Measurements from ENCODE around the gene PHLPP1. TPM values are rescaled to one million over a fixed set of nuclear protein-coding genes. Genes with fewer than 3 reads are reported as not detected.

PHLPP1 gene
- 10 to 100 TPM in 2 of 4 donors, 1 to 10 TPM in 2; 6.3 to 18.0 (median 10.4) TPM for total RNA-seq

GRCh38 chr18:62715436-62715758 lies at the start of gene PHLPP1:
Gene PHLPP1 (plus strand): TSS chr18:62715541. CDS start chr18:62715684, 143 bp downstream.
- ATAC-seq (ENCODE audit: low FRiP score): no peak

DNA sequence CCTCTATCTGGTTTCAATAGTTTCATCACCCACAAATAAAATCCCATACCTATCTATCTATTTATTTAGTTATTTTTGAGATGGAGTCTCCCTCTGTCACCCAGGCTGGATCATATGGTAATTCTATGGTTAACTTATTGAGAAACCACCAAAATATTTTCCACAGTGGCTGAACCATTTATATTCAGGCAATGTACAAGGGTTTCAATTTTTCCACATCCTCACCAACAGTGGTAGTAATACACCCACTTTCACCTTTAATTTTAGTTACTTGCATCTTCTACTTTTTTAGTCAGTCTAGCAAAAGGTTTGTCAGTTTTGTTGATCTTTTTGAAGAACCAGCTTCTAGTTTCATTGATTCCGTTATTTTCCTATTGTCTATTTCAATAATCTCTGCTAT lies 46.1 kb upstream of the PHLPP1 start:
- no peak for TF ChIP-seq CTCF (IDR thresholded peaks at IDR 0.05)
- no peak for DNase-seq (ENCODE audit: low spot score)
- ATAC-seq (ENCODE audit: low FRiP score): no peak

More at GRCh38 chr18:62715436-62715758, at the start of gene PHLPP1:
- TF ChIP-seq CTCF (IDR thresholded peaks at IDR 0.05): no peak
- no peak for DNase-seq (ENCODE audit: low spot score)

DNA sequence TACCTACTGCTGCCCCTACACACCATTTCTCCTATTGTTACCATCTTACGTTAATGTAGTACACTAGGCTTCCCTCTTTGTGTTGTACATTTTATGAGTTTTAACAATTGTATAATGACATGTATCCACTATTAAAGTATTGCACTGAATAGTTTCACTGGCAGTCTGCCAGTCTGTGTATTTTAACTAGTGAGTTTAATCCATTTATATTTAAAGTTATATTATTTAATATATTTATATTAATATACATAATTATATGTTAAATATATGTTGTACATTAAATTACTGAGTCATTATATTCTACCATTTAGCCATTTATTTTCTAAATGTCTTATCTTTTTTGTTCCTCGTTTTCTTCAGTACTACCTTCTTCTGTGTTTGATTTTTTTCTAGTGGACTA lies 44.8 kb upstream of the PHLPP1 start:
- ATAC-seq (ENCODE audit: low FRiP score): no peak
- DNase-seq (ENCODE audit: low spot score): no peak

DNA sequence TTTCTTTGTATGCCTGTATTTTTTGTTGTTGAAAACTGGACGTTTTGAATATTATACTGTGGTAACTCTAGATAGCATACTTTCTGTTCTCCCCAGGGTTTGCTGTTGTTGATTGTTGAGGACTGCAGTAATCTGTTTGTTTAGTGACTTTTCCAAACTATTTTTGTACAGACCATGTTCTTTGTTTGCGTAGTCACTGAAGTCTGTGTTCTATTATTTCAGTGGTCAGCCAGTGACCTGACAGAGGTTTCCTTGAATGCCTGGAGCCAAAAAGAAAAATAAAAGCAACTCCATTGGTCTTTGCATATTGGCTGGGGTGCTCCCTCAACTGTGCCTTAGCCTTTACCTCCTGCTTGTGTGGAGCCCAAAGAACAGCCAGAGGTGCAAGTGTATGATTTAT lies 42.7 kb upstream of the PHLPP1 start:
- TF ChIP-seq CTCF (IDR thresholded peaks at IDR 0.05): no peak
- ATAC-seq (ENCODE audit: low FRiP score) (no peak), DNase-seq (ENCODE audit: low spot score) (no peak)

More for the DNA sequence above, 44.8 kb upstream of the PHLPP1 start:
- no peak for TF ChIP-seq CTCF (IDR thresholded peaks at IDR 0.05)

GRCh38 chr18:62678847-62679485 lies 36.4 kb upstream of the PHLPP1 start:
- DNase-seq (ENCODE audit: low spot score): no peak
- no peak for TF ChIP-seq CTCF (IDR thresholded peaks at IDR 0.05)

DNA sequence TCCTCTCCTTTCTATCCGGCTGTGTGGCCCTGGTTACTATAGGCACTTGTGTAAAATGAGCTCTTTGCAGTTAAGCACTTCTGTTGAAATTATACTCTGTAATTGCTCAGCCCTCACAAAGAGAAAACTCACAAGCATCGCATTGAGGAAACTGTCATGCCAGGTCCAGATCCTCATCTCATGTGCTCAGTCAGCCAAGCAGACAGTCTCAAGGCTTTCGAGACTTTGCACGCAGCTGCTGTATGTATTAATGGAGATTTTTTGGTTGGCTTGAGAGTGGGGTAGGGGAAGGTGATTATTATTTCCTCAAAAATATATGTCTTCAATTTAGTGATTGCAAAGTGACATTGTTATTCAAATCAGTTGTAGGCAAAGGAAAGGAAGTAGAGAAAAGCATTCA lies 33.0 kb upstream of the PHLPP1 start:
- ATAC-seq (ENCODE audit: low FRiP score) (no peak), DNase-seq (ENCODE audit: low spot score) (no peak)
- no peak for TF ChIP-seq CTCF (IDR thresholded peaks at IDR 0.05)

More at GRCh38 chr18:62678847-62679485, 36.4 kb upstream of the PHLPP1 start:
- ATAC-seq (ENCODE audit: low FRiP score): no peak

DNA sequence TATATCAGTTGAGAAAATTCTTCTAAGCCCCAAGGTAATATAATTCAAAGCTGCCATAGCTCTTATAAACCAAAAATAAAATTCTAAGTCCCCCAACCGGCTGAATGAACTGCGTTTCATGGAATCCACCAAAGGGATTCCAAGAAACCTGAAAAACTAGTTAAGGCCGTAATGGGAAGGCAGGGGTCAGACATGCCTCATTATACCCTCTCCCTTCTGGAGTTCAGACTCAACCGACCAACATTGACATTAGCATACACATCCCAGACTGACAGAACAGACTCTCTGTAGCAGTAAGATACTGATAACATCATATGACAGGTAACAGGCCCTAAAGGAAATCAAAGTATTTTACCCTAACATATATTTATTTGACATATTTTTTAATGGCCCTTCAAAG lies 31.4 kb upstream of the PHLPP1 start:
- TF ChIP-seq CTCF (IDR thresholded peaks at IDR 0.05): no peak
- DNase-seq (ENCODE audit: low spot score) (no peak), ATAC-seq (ENCODE audit: low FRiP score) (no peak)
